CD14-positive monocyte (primary cell): ENCODE data around the gene GRAMD2B. TPM values are rescaled to one million over a fixed set of nuclear protein-coding genes. Genes with fewer than 3 reads are reported as not detected.

ENCODE experiments used
- DNase-seq, 3 donors: peaks; one replicate each; pipeline ENCODE4 v3.0.0-alpha.2; 2011 to 2022
- H2AFZ ChIP-seq: 2 replicates; pipeline ENCODE4 v1.6.0; 2012; ENCODE audit warnings: mild to moderate bottlenecking, low read depth, low read length, inconsistent platforms; ENCODE audit not compliant: insufficient read depth, poor library complexity, severe bottlenecking
- H3K27ac ChIP-seq, 2 donors: 1 replicate in 1 of 2; 2 replicates in 1 of 2; pipeline ENCODE4 v1.5.1; 2012 to 2013; ENCODE audit warnings: low read length in 2 of 2, control low read depth in 1 of 2, inconsistent platforms in 1 of 2, low read depth in 1 of 2, mild to moderate bottlenecking in 1 of 2
- H3K27me3 ChIP-seq, 2 donors: one replicate each; pipeline versions ENCODE4 v1.6.0 to v1.6.1; 2011 to 2013; ENCODE audit warnings: low read length in 2 of 2; ENCODE audit not compliant: control insufficient read depth in 2 of 2, insufficient read depth in 2 of 2
- H3K36me3 ChIP-seq, 2 donors: replicated peaks in 1 of 2; 1 replicate in 1 of 2; 2 replicates in 1 of 2; pipeline versions ENCODE4 v1.5.1 to v1.6.1; 2012 to 2013; ENCODE audit warnings: low read length in 2 of 2, control low read depth in 1 of 2, inconsistent platforms in 1 of 2, mild to moderate bottlenecking in 1 of 2; ENCODE audit not compliant: insufficient read depth in 2 of 2, control insufficient read depth in 1 of 2
- H3K4me1 ChIP-seq, 2 donors: 1 replicate in 1 of 2; 2 replicates in 1 of 2; pipeline versions ENCODE4 v1.5.1 to v1.6.1; 2012 to 2013; ENCODE audit warnings: low read length in 2 of 2, control low read depth in 1 of 2, inconsistent platforms in 1 of 2, mild to moderate bottlenecking in 1 of 2, moderate library complexity in 1 of 2; ENCODE audit not compliant: insufficient read depth in 2 of 2, control insufficient read depth in 1 of 2
- H3K4me2 ChIP-seq: replicated peaks from 2 replicates; pipeline ENCODE3; 2012; ENCODE audit warnings: low read length, moderate library complexity, mild to moderate bottlenecking; ENCODE audit not compliant: poor library complexity, severe bottlenecking; ENCODE audit errors: extremely low read depth
- H3K4me3 ChIP-seq, 3 experiments: fragments of 200-600 bp in 1 of 3; sonication (generic) in 1 of 3; replicated peaks in 1 of 3; 1 replicate in 2 of 3; 2 replicates in 1 of 3; pipeline ENCODE4 v1.5.1; 2011 to 2013; ENCODE audit warnings: low read length in 3 of 3, mild to moderate bottlenecking in 3 of 3, control low read depth in 2 of 3, low read depth in 2 of 3, inconsistent platforms in 1 of 3, moderate library complexity in 1 of 3
- H3K79me2 ChIP-seq: 2 replicates; pipeline ENCODE4 v1.6.0; 2012; ENCODE audit warnings: mild to moderate bottlenecking, control low read depth, inconsistent platforms, low read length, moderate library complexity; ENCODE audit not compliant: insufficient read depth
- H3K9ac ChIP-seq: 2 replicates; pipeline ENCODE4 v1.6.0; 2017; ENCODE audit warnings: low read length, mild to moderate bottlenecking; ENCODE audit not compliant: insufficient read depth, poor library complexity, severe bottlenecking
- H3K9me3 ChIP-seq, 2 donors: replicated peaks in 1 of 2; 1 replicate in 1 of 2; 2 replicates in 1 of 2; pipeline versions ENCODE4 v1.5.1 to v1.6.1; 2012 to 2013; ENCODE audit warnings: low read length in 2 of 2, control low read depth in 1 of 2; ENCODE audit not compliant: control insufficient read depth in 1 of 2, insufficient read depth in 1 of 2
- H4K20me1 ChIP-seq: 2 replicates; pipeline ENCODE4 v1.6.0; 2012; ENCODE audit warnings: mild to moderate bottlenecking, low read length, control low read depth, moderate library complexity; ENCODE audit not compliant: insufficient read depth
- H3K27ac Mint-ChIP-seq, 7 donors: one replicate each; pipeline ENCODE4 v1.8.0; 2020; ENCODE audit warnings: mild to moderate bottlenecking in 7 of 7, mixed read lengths in 7 of 7, moderate library complexity in 6 of 7, inconsistent platforms in 2 of 7
- H3K27me3 Mint-ChIP-seq, 3 donors: one replicate each; pipeline ENCODE4 v1.8.0; 2021 to 2022; ENCODE audit warnings: low read depth in 3 of 3, mild to moderate bottlenecking in 3 of 3, mixed read lengths in 3 of 3, moderate library complexity in 3 of 3, inconsistent platforms in 1 of 3
- H3K36me3 Mint-ChIP-seq, 2 donors: one replicate each; pipeline ENCODE4 v1.8.0; 2020; ENCODE audit warnings: mixed read lengths in 2 of 2, inconsistent platforms in 1 of 2, mild to moderate bottlenecking in 1 of 2
- H3K4me1 Mint-ChIP-seq: one replicate; pipeline ENCODE4 v1.8.0; 2020; ENCODE audit warnings: mild to moderate bottlenecking, mixed read lengths
- H3K4me3 Mint-ChIP-seq, 2 donors: one replicate each; pipeline ENCODE4 v1.8.0; 2020; ENCODE audit warnings: mild to moderate bottlenecking in 2 of 2, mixed read lengths in 2 of 2, moderate library complexity in 1 of 2
- H3K9me3 Mint-ChIP-seq, 7 donors: one replicate each; pipeline ENCODE4 v1.8.0; 2020 to 2022; ENCODE audit warnings: mixed read lengths in 7 of 7, mild to moderate bottlenecking in 6 of 7, moderate library complexity in 6 of 7, inconsistent platforms in 2 of 7
- WGBS: methylation state at CpG from one replicate; pipeline ENCODE4 v1.1.5; 2013; ENCODE audit warnings: missing lambda C conversion rate; ENCODE audit not compliant: insufficient coverage; 5-methylcytosine and 5-hydroxymethylcytosine counted together
- intact Hi-C, 2 donors: fragments of 100-400 bp; cut with micrococcal nuclease; formaldehyde crosslinking; loops; one replicate each; pipeline versions ENCODE4 v1.15.0 to v1.15.1; 2023
- polyA plus RNA-seq, 3 donors: library from polyadenylated mRNA; depleted of rRNA in 1 of 3; unstranded in 2 of 3; stranded (reverse) in 1 of 3; fragments of 300-500 nt in 2 of 3; fragments of >200 nt in 1 of 3; fragmentation: Illumina TruSeq in 2 of 3; gene quantifications; 1 replicate in 2 of 3; 2 replicates in 1 of 3; pipeline ENCODE4 v1.2.3, GENCODE V29; 2012 to 2021
- TF ChIP-seq, protein P1 (sequence below): fragments of 200-600 bp; IDR thresholded peaks from one replicate; pipeline ENCODE4 v1.8.0; 2022; ENCODE audit warnings: antibody characterized with exemption, mild to moderate bottlenecking

Gene GRAMD2B
- polyA plus RNA-seq, 3 donors: 0.79 to 1.2 (median 1.1) TPM

DNA sequence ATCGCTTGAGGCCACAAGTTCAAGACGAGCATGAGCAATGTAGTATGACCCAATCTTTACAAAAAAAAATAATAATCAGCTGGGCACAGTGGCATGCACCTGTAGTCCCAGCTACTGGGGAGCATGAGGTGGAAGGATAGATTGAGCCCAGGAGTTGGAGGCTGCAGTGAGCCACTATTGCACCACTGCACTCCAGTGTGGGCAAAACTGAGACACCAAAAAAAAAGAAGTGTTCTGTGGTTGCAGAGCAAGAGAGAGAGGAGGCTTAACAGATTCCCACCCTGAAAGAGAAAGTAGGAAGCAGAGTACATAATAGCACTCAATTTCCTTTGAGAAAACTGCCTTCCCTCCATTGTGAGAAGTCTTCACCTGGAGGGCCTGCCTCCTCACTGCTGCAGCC is 119.2 kb downstream of the GRAMD2B start:
- Histone ChIP-seq H3K79me2 (no peaks in the 10 kb centered on the region), H3K4me2 (no peak overlapping the region), H3K4me3 (no peak overlapping the region), H3K36me3 (no peaks in the 10 kb centered on the region), H3K4me1 (no peaks in the 10 kb centered on the region), H3K9ac (no peak overlapping the region), H3K27me3 (no peaks in the 10 kb centered on the region), H3K9me3 (no peaks in the 10 kb centered on the region), H3K27ac (no peak overlapping the region), H2AFZ (no peak overlapping the region), H4K20me1 (no peaks in the 10 kb centered on the region)
- Mint-ChIP-seq H3K27me3 (peaks cover 0 to 3% (median 0%) of the 10 kb centered on the region in 3 donors), H3K9me3 (peaks cover 0 to 2% (median 0%) of the 10 kb centered on the region in 7 donors), H3K4me1 (peaks cover 7% of the 10 kb centered on the region), H3K4me3 (no peak overlapping the region), H3K27ac (no peak overlapping the region), H3K36me3 (no peaks in the 10 kb centered on the region)
- TF ChIP-seq, protein P1, sequence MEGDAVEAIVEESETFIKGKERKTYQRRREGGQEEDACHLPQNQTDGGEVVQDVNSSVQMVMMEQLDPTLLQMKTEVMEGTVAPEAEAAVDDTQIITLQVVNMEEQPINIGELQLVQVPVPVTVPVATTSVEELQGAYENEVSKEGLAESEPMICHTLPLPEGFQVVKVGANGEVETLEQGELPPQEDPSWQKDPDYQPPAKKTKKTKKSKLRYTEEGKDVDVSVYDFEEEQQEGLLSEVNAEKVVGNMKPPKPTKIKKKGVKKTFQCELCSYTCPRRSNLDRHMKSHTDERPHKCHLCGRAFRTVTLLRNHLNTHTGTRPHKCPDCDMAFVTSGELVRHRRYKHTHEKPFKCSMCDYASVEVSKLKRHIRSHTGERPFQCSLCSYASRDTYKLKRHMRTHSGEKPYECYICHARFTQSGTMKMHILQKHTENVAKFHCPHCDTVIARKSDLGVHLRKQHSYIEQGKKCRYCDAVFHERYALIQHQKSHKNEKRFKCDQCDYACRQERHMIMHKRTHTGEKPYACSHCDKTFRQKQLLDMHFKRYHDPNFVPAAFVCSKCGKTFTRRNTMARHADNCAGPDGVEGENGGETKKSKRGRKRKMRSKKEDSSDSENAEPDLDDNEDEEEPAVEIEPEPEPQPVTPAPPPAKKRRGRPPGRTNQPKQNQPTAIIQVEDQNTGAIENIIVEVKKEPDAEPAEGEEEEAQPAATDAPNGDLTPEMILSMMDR: no peak
- no CpG with 5 or more reads among the region's 2 CpGs for WGBS
- intact Hi-C loops: no loop called here
- DNase-seq: no peak

DNA sequence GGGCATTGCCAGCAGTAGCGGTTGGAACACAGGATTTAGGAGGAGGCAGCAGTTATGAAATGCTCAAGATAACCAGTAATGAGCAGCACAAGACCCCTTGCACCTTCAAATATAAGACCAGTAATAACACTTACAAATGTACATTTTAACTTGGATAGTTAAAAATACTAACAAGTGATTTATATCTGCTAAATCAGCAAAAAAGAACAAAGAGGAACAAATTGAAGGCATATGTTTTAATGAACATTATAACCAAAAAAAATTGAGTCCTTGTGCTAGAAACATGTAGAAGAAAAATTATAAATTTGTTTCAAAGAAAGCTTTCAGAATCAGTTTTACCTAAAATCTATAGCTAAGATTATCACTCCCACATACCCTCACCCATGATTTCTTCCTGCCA is 119.8 kb downstream of the GRAMD2B start:
- WGBS: no CpG with 5 or more reads among the region's 1 CpG
- TF ChIP-seq, protein P1: no peak
- H3K27ac ChIP-seq: no peak overlapping the region
- Mint-ChIP-seq H3K27me3 (peaks cover 0 to 3% (median 0%) of the 10 kb centered on the region in 3 donors), H3K4me1 (peaks cover 7% of the 10 kb centered on the region), H3K36me3 (no peaks in the 10 kb centered on the region), H3K27ac (no peak overlapping the region), H3K9me3 (peaks cover 0 to 2% (median 0%) of the 10 kb centered on the region in 7 donors), H3K4me3 (no peak overlapping the region)
- H3K4me3 ChIP-seq: no peak overlapping the region
- no peaks in the 10 kb centered on the region for H4K20me1 ChIP-seq
- no peaks in the 10 kb centered on the region for H3K36me3 ChIP-seq
- intact Hi-C loops: no loop called here
- H3K9me3 ChIP-seq: no peaks in the 10 kb centered on the region
- no peaks in the 10 kb centered on the region for H3K79me2 ChIP-seq
- H3K4me1 ChIP-seq: no peaks in the 10 kb centered on the region
- no peaks in the 10 kb centered on the region for H3K27me3 ChIP-seq
- H3K4me2 ChIP-seq: no peak overlapping the region
- no peak overlapping the region for H3K9ac ChIP-seq
- DNase-seq: no peak
- no peak overlapping the region for H2AFZ ChIP-seq
